Muscle of back (tissue), 11 donors: ENCODE data around the gene TRPM3. TPM values are rescaled to one million over a fixed set of nuclear protein-coding genes. Genes with fewer than 3 reads are reported as not detected.
A peak's percentile ranks its signal among the peaks of the same experiment; 100 is the strongest.

Experiments
- DNase-seq, 3 donors: peaks; one replicate each; pipeline versions ENCODE4 v3.0.0 to v3.0.0-alpha.2; 2013
- polyA plus RNA-seq, 10 donors: library from polyadenylated mRNA; unstranded; fragments of 120-200 nt; gene quantifications; one replicate each; pipeline ENCODE4 v1.2.1, GENCODE V29; 2013; ENCODE audit not compliant: insufficient read length in 10 of 10

The TRPM3 gene
- polyA plus RNA-seq, 10 donors, result 0.13 to 0.67 (median 0.31) TPM

- no peak for DNase-seq
Measured at GRCh38 chr9:71098801-71099200, 22.6 kb downstream of the TRPM3 start.

- DNase-seq, result no peak
Measured at GRCh38 chr9:71097671-71098070, 23.8 kb downstream of the TRPM3 start.

- DNase-seq, result peak in 1 of 3 donors; percentile 48
Measured at GRCh38 chr9:71096421-71097108, 24.9 kb downstream of the TRPM3 start.

- no peak for DNase-seq
Measured at GRCh38 chr9:71094708-71095251, 26.6 kb downstream of the TRPM3 start.

GRCh38 chr9:71090896-71091295 lies 30.5 kb downstream of the TRPM3 start:
- DNase-seq, result no peak

GRCh38 chr9:71079451-71079850 lies 42.0 kb downstream of the TRPM3 start:
- DNase-seq, result no peak

GRCh38 chr9:71076096-71076495 lies 45.3 kb downstream of the TRPM3 start:
- no peak for DNase-seq

- no peak for DNase-seq
Measured at GRCh38 chr9:71073494-71073893, 47.9 kb downstream of the TRPM3 start.

- DNase-seq, result no peak
Measured at GRCh38 chr9:71072587-71072986, 48.8 kb downstream of the TRPM3 start.

GRCh38 chr9:71071633-71072032 lies 49.8 kb downstream of the TRPM3 start:
- no peak for DNase-seq

GRCh38 chr9:71058660-71059059 lies 62.8 kb downstream of the TRPM3 start:
- no peak for DNase-seq

GRCh38 chr9:71052287-71052686 lies 69.1 kb downstream of the TRPM3 start:
- no peak for DNase-seq

GRCh38 chr9:71048280-71048679 lies 73.1 kb downstream of the TRPM3 start:
- no peak for DNase-seq

GRCh38 chr9:71042448-71042990 lies 78.9 kb downstream of the TRPM3 start:
- DNase-seq, result no peak

GRCh38 chr9:71037521-71037920 lies 83.9 kb downstream of the TRPM3 start:
- no peak for DNase-seq

- DNase-seq, result peak; percentile 9 to 31 (median 10)
Measured at GRCh38 chr9:71036501-71036900, 84.9 kb downstream of the TRPM3 start.

GRCh38 chr9:71032779-71033178 lies 88.6 kb downstream of the TRPM3 start:
- no peak for DNase-seq

GRCh38 chr9:71025728-71026127 lies 95.7 kb downstream of the TRPM3 start:
- no peak for DNase-seq

- peak in 2 of 3 donors; percentile 7 for DNase-seq
Measured at GRCh38 chr9:71025201-71025600, 96.2 kb downstream of the TRPM3 start.

- DNase-seq, result no peak
Measured at GRCh38 chr9:71010258-71010657, 111.2 kb downstream of the TRPM3 start.

GRCh38 chr9:71005456-71005855 lies 116.0 kb downstream of the TRPM3 start:
- DNase-seq, result no peak

- no peak for DNase-seq
Measured at GRCh38 chr9:71004196-71004595, 117.2 kb downstream of the TRPM3 start.

GRCh38 chr9:71003346-71003745 lies 118.1 kb downstream of the TRPM3 start:
- no peak for DNase-seq
